Activated CD8-positive, alpha-beta T cell treated with anti-CD3 and anti-CD28 coated beads for 36 hours (primary cell): ENCODE results near the gene EPO. TPM values are rescaled to one million over a fixed set of nuclear protein-coding genes. Genes with fewer than 3 reads are reported as not detected.

Experiments
- ATAC-seq: fragments of 200-7000 bp; cut with Tn5 transposase; one replicate; pipeline ENCODE4 v1.10.0; 2021; ENCODE audit warnings: mild to moderate bottlenecking, moderate library complexity
- CTCF ChIA-PET: fragments of 350-600 bp; sonication (Branson Sonifier 250); formaldehyde crosslinking; loops from one replicate; lab custom pipeline; 2021; ENCODE audit warnings: antibody characterized with exemption; lab: Charles Lee
- POLR2A ChIA-PET: fragments of 350-600 bp; sonication (Branson Sonifier 250); formaldehyde crosslinking; loops from one replicate; lab custom pipeline; 2021; ENCODE audit warnings: antibody characterized with exemption; lab: Charles Lee
- DNase-seq: peaks from one replicate; pipeline ENCODE4 v3.0.0-alpha.2; 2020
- H3K27ac Mint-ChIP-seq: one replicate; pipeline ENCODE4 v1.8.0; 2021; ENCODE audit warnings: mild to moderate bottlenecking, mixed read lengths
- H3K27me3 Mint-ChIP-seq: one replicate; pipeline ENCODE4 v1.8.0; 2021; ENCODE audit warnings: mixed read lengths
- H3K36me3 Mint-ChIP-seq: one replicate; pipeline ENCODE4 v1.8.0; 2021; ENCODE audit warnings: low read depth, mixed read lengths
- H3K4me1 Mint-ChIP-seq: one replicate; pipeline ENCODE4 v1.8.0; 2021; ENCODE audit warnings: low read depth, mixed read lengths
- H3K4me3 Mint-ChIP-seq: one replicate; pipeline ENCODE4 v1.8.0; 2021; ENCODE audit warnings: mild to moderate bottlenecking, moderate library complexity, mixed read lengths
- H3K9me3 Mint-ChIP-seq: one replicate; pipeline ENCODE4 v1.8.0; 2021; ENCODE audit warnings: mixed read lengths
- intact Hi-C: fragments of 100-400 bp; cut with micrococcal nuclease; formaldehyde crosslinking; loops from one replicate; pipeline ENCODE4 v1.10.0; 2022
- total RNA-seq, 2 experiments: library from RNA; stranded (reverse); gene quantifications; one replicate each; pipeline ENCODE4 v1.2.3, GENCODE V29; 2021
- TF ChIP-seq, protein P1 (sequence below): fragments of 200-600 bp; IDR thresholded peaks from one replicate; pipeline ENCODE4 v1.8.0; 2022; ENCODE audit warnings: antibody characterized with exemption, mild to moderate bottlenecking

EPO gene
- total RNA-seq, 2 experiments from 2014 or later: not detected

DNA sequence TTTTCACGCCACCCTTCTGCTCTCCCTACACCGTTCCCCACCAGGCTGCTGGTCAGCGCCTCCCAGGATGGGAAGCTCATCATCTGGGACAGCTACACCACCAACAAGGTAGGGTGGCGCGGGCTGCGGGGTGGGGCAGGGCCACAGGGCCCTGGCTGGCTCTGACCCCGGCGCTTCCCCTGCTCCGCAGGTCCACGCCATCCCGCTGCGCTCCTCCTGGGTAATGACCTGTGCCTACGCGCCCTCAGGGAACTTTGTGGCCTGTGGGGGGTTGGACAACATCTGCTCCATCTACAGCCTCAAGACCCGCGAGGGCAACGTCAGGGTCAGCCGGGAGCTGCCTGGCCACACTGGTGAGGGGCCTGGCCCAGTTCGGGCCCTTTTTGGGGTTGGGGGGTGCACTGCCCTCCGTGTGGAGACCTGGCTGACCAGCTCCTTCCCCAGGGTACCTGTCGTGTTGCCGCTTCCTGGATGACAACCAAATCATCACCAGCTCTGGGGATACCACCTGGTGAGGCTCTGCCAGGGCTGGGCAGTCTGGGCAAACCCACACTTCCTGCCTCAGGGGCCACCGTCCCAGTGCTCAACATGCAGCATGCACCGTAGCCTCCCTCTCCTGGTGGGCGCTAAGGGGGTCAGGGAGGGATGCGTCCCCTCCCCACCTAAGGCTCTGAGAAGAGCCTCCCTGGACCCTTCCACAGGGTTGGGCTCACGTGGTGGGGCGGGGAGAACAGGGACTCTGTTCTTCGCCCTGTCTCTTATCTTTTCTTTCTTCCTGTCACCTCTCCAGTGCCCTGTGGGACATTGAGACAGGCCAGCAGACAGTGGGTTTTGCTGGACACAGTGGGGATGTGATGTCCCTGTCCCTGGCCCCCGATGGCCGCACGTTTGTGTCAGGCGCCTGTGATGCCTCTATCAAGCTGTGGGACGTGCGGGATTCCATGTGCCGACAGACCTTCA lies 42.7 kb upstream of the EPO start:
- TF ChIP-seq, protein P1, sequence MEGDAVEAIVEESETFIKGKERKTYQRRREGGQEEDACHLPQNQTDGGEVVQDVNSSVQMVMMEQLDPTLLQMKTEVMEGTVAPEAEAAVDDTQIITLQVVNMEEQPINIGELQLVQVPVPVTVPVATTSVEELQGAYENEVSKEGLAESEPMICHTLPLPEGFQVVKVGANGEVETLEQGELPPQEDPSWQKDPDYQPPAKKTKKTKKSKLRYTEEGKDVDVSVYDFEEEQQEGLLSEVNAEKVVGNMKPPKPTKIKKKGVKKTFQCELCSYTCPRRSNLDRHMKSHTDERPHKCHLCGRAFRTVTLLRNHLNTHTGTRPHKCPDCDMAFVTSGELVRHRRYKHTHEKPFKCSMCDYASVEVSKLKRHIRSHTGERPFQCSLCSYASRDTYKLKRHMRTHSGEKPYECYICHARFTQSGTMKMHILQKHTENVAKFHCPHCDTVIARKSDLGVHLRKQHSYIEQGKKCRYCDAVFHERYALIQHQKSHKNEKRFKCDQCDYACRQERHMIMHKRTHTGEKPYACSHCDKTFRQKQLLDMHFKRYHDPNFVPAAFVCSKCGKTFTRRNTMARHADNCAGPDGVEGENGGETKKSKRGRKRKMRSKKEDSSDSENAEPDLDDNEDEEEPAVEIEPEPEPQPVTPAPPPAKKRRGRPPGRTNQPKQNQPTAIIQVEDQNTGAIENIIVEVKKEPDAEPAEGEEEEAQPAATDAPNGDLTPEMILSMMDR: no peak
- Mint-ChIP-seq H3K4me3 (peak overlapping the region; percentile 26), H3K9me3 (no peaks in the 10 kb centered on the region), H3K36me3 (peaks cover 29% of the 10 kb centered on the region), H3K27me3 (no peaks in the 10 kb centered on the region), H3K27ac (peak overlapping the region; percentile 64), H3K4me1 (peaks cover 30% of the 10 kb centered on the region)
- DNase-seq (no peak), ATAC-seq (no peak)
- POLR2A ChIA-PET: interaction anchor here (0.6 to 7.7 kb wide), 4 partner anchors 14 to 667 kb away, joined by 3 to 94 read pairs (median 4); partner anchors contain the start of gene GIGYF1
- CTCF ChIA-PET: interaction anchor here (0.6 to 10.9 kb wide), 8 partner anchors 13 to 195 kb away, joined by 3 to 105 read pairs (median 5); partner anchors contain the start of gene POP7
- intact Hi-C loops: loop anchor here (10.0 kb wide), 1 partner anchor 73 kb away; the partner anchor contains the start of gene PCOLCE

DNA sequence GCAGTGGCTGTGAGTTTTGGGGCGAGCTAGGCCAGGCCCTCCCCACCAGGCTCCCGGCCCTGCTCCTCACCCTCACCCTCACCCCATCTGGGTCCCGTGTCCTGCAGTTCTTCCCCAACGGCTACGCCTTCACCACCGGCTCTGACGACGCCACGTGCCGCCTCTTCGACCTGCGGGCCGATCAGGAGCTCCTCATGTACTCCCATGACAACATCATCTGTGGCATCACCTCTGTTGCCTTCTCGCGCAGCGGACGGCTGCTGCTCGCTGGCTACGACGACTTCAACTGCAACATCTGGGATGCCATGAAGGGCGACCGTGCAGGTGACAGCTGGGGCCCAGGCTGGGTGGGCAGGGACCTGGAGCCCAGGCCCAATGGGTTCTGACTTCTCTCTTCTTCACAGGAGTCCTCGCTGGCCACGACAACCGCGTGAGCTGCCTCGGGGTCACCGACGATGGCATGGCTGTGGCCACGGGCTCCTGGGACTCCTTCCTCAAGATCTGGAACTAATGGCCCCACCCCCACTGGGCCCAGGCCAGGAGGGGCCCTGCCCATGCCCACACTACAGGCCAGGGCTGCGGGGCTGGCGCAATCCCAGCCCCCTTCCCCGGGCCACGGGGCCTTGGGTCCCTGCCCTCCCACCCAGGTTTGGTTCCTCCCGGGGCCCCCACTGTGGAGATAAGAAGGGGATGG lies 41.8 kb upstream of the EPO start:
- ATAC-seq (no peak), DNase-seq (no peak)
- ChIA-PET POLR2A (interaction anchor here (0.7 to 7.7 kb wide), 2 partner anchors 13 to 274 kb away, joined by 3 to 94 read pairs; partner anchors contain the start of gene GIGYF1), CTCF (interaction anchor here (1.0 to 10.9 kb wide), 3 partner anchors 12 to 95 kb away, joined by 3 to 105 read pairs (median 7); partner anchors contain the start of gene POP7)
- Mint-ChIP-seq H3K4me3 (peak overlapping the region; percentile 21), H3K36me3 (peaks cover 32% of the 10 kb centered on the region), H3K27me3 (no peaks in the 10 kb centered on the region), H3K27ac (peak overlapping the region; percentile 38), H3K4me1 (peaks cover 32% of the 10 kb centered on the region), H3K9me3 (no peaks in the 10 kb centered on the region)
- TF ChIP-seq, protein P1: no peak
- intact Hi-C loops: loop anchor here (10.0 kb wide), 1 partner anchor 74 kb away; the partner anchor contains the start of gene PCOLCE

DNA sequence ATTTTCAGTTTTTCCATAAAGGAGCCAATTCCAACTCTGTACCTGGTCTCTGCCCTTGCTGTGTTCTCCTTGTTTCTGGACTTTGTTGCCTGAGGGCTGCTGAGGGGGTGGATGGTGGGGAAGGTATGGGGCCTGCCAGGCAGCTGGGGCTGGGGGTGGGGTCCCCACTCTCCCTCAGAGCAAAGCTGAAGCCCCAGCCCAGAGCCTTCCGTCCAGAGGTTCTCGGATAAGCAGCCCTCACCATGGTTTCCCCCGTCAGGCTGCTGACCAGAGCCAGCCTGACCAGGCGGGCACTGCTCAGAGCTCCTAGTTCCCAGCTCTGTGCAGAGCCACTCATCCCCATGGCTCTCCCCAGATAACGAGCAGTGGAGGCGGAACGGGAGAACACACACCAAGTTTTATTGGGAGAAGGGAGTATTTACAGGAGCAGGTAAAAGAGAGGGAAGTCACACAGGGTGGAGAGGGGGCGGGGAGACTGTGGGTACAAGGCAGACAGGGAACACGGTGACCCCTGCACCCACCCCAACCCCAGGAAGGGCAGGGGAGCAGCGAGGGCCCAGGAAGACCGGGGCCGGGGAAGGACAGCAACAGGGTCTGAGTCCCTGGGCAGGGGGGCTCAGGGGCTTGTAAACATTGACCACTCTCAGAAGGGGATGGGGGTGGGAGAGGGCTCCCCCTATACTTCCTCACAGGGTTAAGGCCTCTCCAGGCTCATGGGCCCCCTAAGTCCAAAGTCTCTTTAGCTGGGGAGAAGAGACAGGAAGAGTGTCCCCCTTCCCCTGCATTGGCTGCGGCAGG lies 40.9 kb upstream of the EPO start:
- intact Hi-C loops: loop anchor here (10.0 kb wide), 1 partner anchor 75 kb away; the partner anchor contains the start of gene PCOLCE
- Mint-ChIP-seq H3K4me3 (no peak overlapping the region), H3K4me1 (peaks cover 32% of the 10 kb centered on the region), H3K27ac (peak overlapping the region; percentile 63), H3K9me3 (no peaks in the 10 kb centered on the region), H3K36me3 (peaks cover 31% of the 10 kb centered on the region), H3K27me3 (no peaks in the 10 kb centered on the region)
- ChIA-PET POLR2A (interaction anchor here (1.3 to 7.7 kb wide), 3 partner anchors 12 to 47 kb away, joined by 3 to 94 read pairs (median 3); partner anchors contain the start of gene GIGYF1), CTCF (interaction anchor here (1.1 to 10.9 kb wide), 4 partner anchors 12 to 196 kb away, joined by 3 to 105 read pairs (median 8); partner anchors contain the start of gene POP7)
- ATAC-seq (no peak), DNase-seq (no peak)
- TF ChIP-seq, protein P1: no peak

DNA sequence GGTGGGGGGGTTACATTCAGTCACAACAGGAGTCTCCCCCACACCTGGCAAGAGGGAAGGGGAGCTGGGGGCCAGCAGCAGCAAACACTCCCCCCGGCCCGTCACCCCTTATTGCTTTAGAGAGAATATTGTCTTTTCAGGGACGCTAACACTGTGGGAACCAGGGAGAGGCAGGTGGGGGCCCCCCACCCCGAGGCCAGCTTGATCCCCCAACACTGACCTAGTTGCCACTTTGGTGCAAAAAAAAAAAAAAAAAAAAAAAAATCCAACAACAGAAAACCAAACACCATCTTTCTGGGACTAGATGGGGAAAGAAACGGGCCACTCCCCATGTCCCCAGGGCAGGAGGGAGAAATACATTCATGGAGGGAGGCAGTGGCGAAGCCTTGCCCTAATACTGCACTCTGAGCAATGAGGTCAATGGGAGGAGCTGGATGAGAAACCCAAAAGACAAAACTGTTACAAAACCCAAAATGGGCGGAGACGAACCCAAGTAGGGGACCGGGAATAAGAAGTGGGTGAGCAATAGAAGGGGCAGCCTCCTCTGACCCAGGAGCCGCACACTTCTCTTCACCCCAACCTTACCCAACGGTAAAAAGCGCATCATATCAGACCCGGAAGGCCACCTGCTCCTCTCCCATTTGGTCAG lies 40.2 kb upstream of the EPO start:
- Mint-ChIP-seq H3K4me1 (peaks cover 32% of the 10 kb centered on the region), H3K27me3 (no peaks in the 10 kb centered on the region), H3K4me3 (no peak overlapping the region), H3K27ac (peak overlapping the region; percentile 42), H3K9me3 (no peaks in the 10 kb centered on the region), H3K36me3 (peaks cover 31% of the 10 kb centered on the region)
- no peak for ATAC-seq
- TF ChIP-seq, protein P1: no peak
- ChIA-PET CTCF (interaction anchor here (0.7 to 10.9 kb wide), 5 partner anchors 11 to 197 kb away, joined by 3 to 105 read pairs (median 4); partner anchors contain the start of gene MOSPD3), POLR2A (interaction anchor here (0.8 to 7.7 kb wide), 5 partner anchors 11 to 54 kb away, joined by 3 to 94 read pairs (median 3); partner anchors contain the start of gene GIGYF1)
- intact Hi-C loops: loop anchor here (10.0 kb wide), 1 partner anchor 75 kb away; the partner anchor contains the start of gene PCOLCE
- no peak for DNase-seq
